Measurements from ENCODE around the gene NEURL1.
"Not testable (repeated sequence)": the region's sequence is repeated elsewhere in the genome, so short reads cannot be mapped to it uniquely, and the experiment has no call there.

The NEURL1 gene

GRCh38 chr10:103590744-103591291, 97.3 kb downstream of the NEURL1 start:
- DNase-seq = no peak

GRCh38 chr10:103592186-103593021, 98.9 kb downstream of the NEURL1 start:
- DNase-seq = no peak

- no peak for DNase-seq
Observed at GRCh38 chr10:103593022-103593570, 99.6 kb downstream of the NEURL1 start.

GRCh38 chr10:103595933-103596726, 102.6 kb downstream of the NEURL1 start:
- no peak for DNase-seq

GRCh38 chr10:103597003-103597402, 103.5 kb downstream of the NEURL1 start:
- no peak for DNase-seq

- DNase-seq = no peak
Observed at GRCh38 chr10:103598654-103599115, 105.2 kb downstream of the NEURL1 start.

- DNase-seq = no peak
Observed at GRCh38 chr10:103599211-103599610, 105.7 kb downstream of the NEURL1 start.

- no peak for DNase-seq
Observed at GRCh38 chr10:103599907-103600306, 106.4 kb downstream of the NEURL1 start.

- DNase-seq = no peak
Observed at GRCh38 chr10:103600325-103600724, 106.8 kb downstream of the NEURL1 start.

GRCh38 chr10:103600956-103601569, 107.6 kb downstream of the NEURL1 start:
- no peak for DNase-seq

- DNase-seq = no peak
Observed at GRCh38 chr10:103602028-103602851, 108.7 kb downstream of the NEURL1 start.

GRCh38 chr10:103602852-103603155, 109.3 kb downstream of the NEURL1 start:
- no peak for DNase-seq

GRCh38 chr10:103603382-103603781, 109.9 kb downstream of the NEURL1 start:
- DNase-seq = no peak

- no peak for DNase-seq
Observed at GRCh38 chr10:103605359-103606096, 112.0 kb downstream of the NEURL1 start.

GRCh38 chr10:103606097-103606438, 112.6 kb downstream of the NEURL1 start:
- DNase-seq = not testable (repeated sequence)

GRCh38 chr10:103607051-103607450, 113.5 kb downstream of the NEURL1 start:
- DNase-seq = not testable (repeated sequence)

- DNase-seq = not testable (repeated sequence)
Observed at GRCh38 chr10:103608056-103608455, 114.6 kb downstream of the NEURL1 start.

- no peak for DNase-seq
Observed at GRCh38 chr10:103609231-103610082, 116.0 kb downstream of the NEURL1 start.

- DNase-seq = no peak
Observed at GRCh38 chr10:103610083-103610472, 116.6 kb downstream of the NEURL1 start.

GRCh38 chr10:103610921-103611511, 117.5 kb downstream of the NEURL1 start:
- DNase-seq = no peak

All from NCI-H1436 treated with DMSO at 0.1 percent for 48 hours (cell line).